NB4 (cell line): Measurements from ENCODE around the gene LRRFIP1.

Experiments used
- CTCF ChIP-seq: IDR thresholded peaks from one replicate; pipeline ENCODE4 v1.5.1; 2012; ENCODE audit warnings: low read depth, low read length
- POLR2A ChIP-seq: IDR thresholded peaks from 2 replicates; pipeline ENCODE4 v1.6.1; 2011; ENCODE audit warnings: mild to moderate bottlenecking; ENCODE audit not compliant: insufficient read length; ENCODE audit errors: extremely low read depth

- TF ChIP-seq CTCF (no peak), POLR2A (no peak)
These were observed 17.9 kb downstream of the LRRFIP1 start for GRCh38 chr2:237645261-237645660.
